Esophagus squamous epithelium (tissue), 5 donors: ENCODE data around the gene KDM4C. TPM values are rescaled to one million over a fixed set of nuclear protein-coding genes. Genes with fewer than 3 reads are reported as not detected.
"Not testable (repeated sequence)": the region's sequence is repeated elsewhere in the genome, so short reads cannot be mapped to it uniquely, and the experiment has no call there.

Source experiments
- DNase-seq: peaks from one replicate; lab custom pipeline; 2025; lab: John Stamatoyannopoulos, UW
- H3K27ac ChIP-seq, 4 donors: fragments of 200-600 bp; sonication (generic); one replicate each; pipeline ENCODE4 v1.5.1; 2016 to 2019; ENCODE audit warnings: mild to moderate bottlenecking in 1 of 4
- H3K27me3 ChIP-seq, 4 donors: fragments of 200-600 bp; sonication (generic); 1 replicate in 3 of 4; 2 replicates in 1 of 4; pipeline versions ENCODE4 v1.5.1 to v1.6.0; 2017 to 2021; ENCODE audit warnings: antibody characterized with exemption in 1 of 4
- H3K36me3 ChIP-seq, 3 donors: fragments of 200-600 bp; sonication (generic); one replicate each; pipeline ENCODE4 v1.5.1; 2016 to 2019
- H3K4me1 ChIP-seq, 3 donors: fragments of 200-600 bp; sonication (generic); one replicate each; pipeline ENCODE4 v1.5.1; 2017 to 2019
- H3K4me3 ChIP-seq, 4 donors: fragments of 200-600 bp; sonication (generic); 1 replicate in 3 of 4; 2 replicates in 1 of 4; pipeline ENCODE4 v1.5.1; 2016 to 2019; ENCODE audit warnings: mild to moderate bottlenecking in 2 of 4, moderate library complexity in 1 of 4
- H3K9me3 ChIP-seq, 3 donors: fragments of 200-600 bp; sonication (generic); one replicate each; pipeline ENCODE4 v1.5.1; 2016 to 2019
- POLR2A ChIP-seq, 4 donors: fragments of 450-650 bp; IDR thresholded peaks; one replicate each; pipeline ENCODE4 v1.6.1; 2017; ENCODE audit warnings: antibody characterized with exemption in 4 of 4, mild to moderate bottlenecking in 4 of 4, moderate library complexity in 3 of 4
- WGBS, 2 donors: methylation state at CpG; one replicate each; pipeline ENCODE4 v1.1.5; 2018; 5-methylcytosine and 5-hydroxymethylcytosine counted together
- intact Hi-C: fragments of 100-400 bp; cut with DNase I; formaldehyde crosslinking; loops from one replicate; pipeline ENCODE4 v1.15.0; 2022
- total RNA-seq, 4 donors: library from RNA; depleted of rRNA; stranded (reverse); fragments of >200 nt; gene quantifications; one replicate each; pipeline ENCODE4 v1.1.0, GENCODE V29; 2016
- TF ChIP-seq, protein P1 (sequence below), 6 experiments: fragments of 450-650 bp in 4 of 6; fragments of 200-600 bp in 2 of 6; sonication (generic) in 2 of 6; IDR thresholded peaks; one replicate each; pipeline ENCODE4 v1.5.1; 2016 to 2019; ENCODE audit warnings: antibody characterized with exemption in 6 of 6, mild to moderate bottlenecking in 4 of 6, moderate library complexity in 4 of 6
- donor health status: DM: yes; HTN: yes; CAD: no.

KDM4C gene
- total RNA-seq = 10 to 100 TPM; 12.5 to 43.9 (median 22.9) TPM

DNA sequence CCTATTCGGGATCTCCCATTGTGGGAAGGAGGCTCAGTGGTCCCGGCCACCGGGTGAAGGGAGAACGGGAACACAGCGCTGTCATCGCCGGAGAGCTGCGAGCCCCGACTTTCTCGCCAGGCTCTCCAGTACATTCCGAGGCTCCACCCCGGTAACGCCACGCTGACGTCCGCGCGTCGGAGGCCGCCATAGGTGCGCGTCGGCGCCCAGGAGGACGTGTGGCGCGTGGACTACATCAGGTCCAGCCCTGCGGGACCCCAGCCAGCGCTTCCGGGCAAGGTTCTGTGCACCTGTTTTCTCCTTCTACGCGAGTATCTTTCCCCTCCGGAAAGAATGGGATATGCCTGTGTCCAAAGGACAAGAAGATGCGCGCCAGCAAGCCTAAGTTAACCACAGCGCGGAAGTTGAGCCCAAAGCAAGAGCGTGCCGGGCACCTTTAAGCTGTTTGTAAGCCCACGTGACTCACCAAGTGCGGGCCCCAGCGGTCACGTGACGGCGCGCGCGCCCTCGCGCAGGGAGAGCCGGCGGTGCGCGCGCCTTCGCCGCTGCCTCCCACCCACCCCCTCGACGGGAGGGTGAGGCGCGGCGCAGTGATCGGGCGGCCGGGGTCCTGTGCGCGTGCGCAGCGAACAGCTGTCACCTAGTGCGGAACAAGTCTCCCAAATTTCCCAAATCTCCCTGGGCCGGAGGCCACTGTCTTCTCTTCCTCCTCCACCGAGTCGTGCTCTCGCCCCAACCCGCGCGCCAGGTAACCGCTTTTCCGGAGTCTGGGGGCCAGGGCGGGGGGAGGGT, at the start of gene KDM4C:
Gene KDM4C (plus strand): TSS at position 518 of the 792 bp plus-strand sequence. CDS start 35,016 bp downstream, outside the sequence.
- Histone ChIP-seq H3K27ac (peak within 1 kb of the TSS; percentile 94 to 98 (median 96)), H3K36me3 (no peaks in the 10 kb centered on the region), H3K4me3 (peak within 1 kb of the TSS; percentile 67 to 95 (median 89)), H3K9me3 (no peaks in the 10 kb centered on the region), H3K4me1 (peaks cover 12 to 37% (median 13%) of the 10 kb centered on the region in 3 donors), H3K27me3 (no peaks in the 10 kb centered on the region)
- TF ChIP-seq, protein P1, sequence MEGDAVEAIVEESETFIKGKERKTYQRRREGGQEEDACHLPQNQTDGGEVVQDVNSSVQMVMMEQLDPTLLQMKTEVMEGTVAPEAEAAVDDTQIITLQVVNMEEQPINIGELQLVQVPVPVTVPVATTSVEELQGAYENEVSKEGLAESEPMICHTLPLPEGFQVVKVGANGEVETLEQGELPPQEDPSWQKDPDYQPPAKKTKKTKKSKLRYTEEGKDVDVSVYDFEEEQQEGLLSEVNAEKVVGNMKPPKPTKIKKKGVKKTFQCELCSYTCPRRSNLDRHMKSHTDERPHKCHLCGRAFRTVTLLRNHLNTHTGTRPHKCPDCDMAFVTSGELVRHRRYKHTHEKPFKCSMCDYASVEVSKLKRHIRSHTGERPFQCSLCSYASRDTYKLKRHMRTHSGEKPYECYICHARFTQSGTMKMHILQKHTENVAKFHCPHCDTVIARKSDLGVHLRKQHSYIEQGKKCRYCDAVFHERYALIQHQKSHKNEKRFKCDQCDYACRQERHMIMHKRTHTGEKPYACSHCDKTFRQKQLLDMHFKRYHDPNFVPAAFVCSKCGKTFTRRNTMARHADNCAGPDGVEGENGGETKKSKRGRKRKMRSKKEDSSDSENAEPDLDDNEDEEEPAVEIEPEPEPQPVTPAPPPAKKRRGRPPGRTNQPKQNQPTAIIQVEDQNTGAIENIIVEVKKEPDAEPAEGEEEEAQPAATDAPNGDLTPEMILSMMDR (IDR thresholded peaks at IDR 0.05) = peak in 1 of 6 experiments; percentile 8
- peak in 3 of 4 donors; percentile 37 to 87 (median 84) for TF ChIP-seq POLR2A (IDR thresholded peaks at IDR 0.05)
- intact Hi-C loops = no loop called here
- DNase-seq = peak; percentile 84
- 0% methylated on average over 9 to 45 of the region's 80 CpGs for WGBS, 2 donors

DNA sequence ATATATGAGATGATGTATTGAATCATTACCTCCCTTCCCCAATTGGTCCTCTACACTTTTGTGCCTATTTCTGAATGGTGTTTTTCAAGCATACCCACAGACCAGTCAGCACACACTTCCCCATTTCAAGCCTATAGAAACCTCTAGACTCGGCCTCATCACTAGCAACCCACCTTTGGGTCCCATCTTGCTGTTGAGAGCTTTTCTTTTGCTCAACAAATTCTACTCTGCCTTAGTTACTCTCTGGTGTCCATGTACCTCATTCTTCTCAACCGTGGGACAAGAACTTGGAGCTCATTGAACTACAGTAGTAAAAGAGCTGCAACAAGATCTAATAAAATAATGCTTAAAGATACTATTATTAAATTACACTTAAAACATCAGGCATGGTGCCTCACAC, 49.0 kb upstream of the KDM4C start:
- no peaks in the 10 kb centered on the region for H3K27me3 ChIP-seq
- no peak for TF ChIP-seq POLR2A (IDR thresholded peaks at IDR 0.05)
- TF ChIP-seq, protein P1 (IDR thresholded peaks at IDR 0.05) = no peak
- no peak overlapping the region for H3K4me3 ChIP-seq
- peaks cover 0 to 4% (median 0%) of the 10 kb centered on the region in 3 donors for H3K4me1 ChIP-seq
- intact Hi-C loops = no loop called here
- H3K9me3 ChIP-seq = no peaks in the 10 kb centered on the region
- 73 to 81% methylated on average over 2 of the region's 2 CpGs for WGBS, 2 donors
- H3K27ac ChIP-seq = no peak overlapping the region
- DNase-seq = no peak
- no peaks in the 10 kb centered on the region for H3K36me3 ChIP-seq

DNA sequence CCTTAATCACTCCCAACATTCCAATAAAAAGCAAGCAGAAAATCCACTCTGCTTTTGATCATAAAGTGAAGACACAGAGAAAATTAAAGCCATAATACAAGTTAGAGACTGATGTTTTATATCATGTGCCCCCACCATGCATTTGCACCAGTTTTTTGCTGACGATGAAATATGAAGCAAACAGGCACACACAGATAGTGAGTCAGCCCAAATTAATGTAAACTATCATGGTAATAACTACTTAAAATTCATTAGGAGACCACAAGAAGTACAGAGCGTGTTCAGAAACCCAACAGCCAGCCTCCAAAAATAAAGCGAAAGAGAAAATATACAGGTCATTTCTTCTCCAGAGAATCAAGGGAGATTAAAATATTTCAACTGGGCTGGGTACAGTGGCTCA, 46.4 kb upstream of the KDM4C start:
- no peaks in the 10 kb centered on the region for H3K27me3 ChIP-seq
- no peak overlapping the region for H3K27ac ChIP-seq
- no peak overlapping the region for H3K4me3 ChIP-seq
- 68 to 75% methylated on average over 3 of the region's 3 CpGs for WGBS, 2 donors
- no peak for DNase-seq
- H3K9me3 ChIP-seq = no peaks in the 10 kb centered on the region
- H3K4me1 ChIP-seq = peaks cover 4 to 10% (median 8%) of the 10 kb centered on the region in 3 donors
- H3K36me3 ChIP-seq = no peaks in the 10 kb centered on the region
- TF ChIP-seq POLR2A (IDR thresholded peaks at IDR 0.05) = no peak
- TF ChIP-seq, protein P1 (IDR thresholded peaks at IDR 0.05) = no peak
- intact Hi-C loops = no loop called here

DNA sequence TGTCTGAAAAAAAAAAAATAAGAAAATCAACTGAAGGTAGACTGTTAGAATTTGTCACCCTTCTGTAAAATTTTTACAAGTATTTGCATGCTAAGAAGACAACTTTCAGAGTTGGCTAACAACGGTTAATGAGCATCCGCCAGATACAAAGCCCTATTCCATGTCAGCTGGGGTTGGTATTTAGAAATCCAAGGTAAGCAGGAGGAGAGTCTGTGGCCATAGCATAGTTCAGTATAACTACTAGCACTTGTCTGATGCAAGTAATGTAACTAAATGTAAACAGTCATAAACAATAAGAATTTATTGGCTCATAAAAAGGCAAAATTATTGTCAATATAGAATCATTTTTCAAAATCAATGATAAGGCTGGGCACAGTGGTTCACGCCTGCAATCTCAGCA, 45.7 kb upstream of the KDM4C start:
- DNase-seq = no peak
- 69 to 85% methylated on average over 3 of the region's 3 CpGs for WGBS, 2 donors
- no peaks in the 10 kb centered on the region for H3K9me3 ChIP-seq
- peaks cover 4 to 13% (median 8%) of the 10 kb centered on the region in 3 donors for H3K4me1 ChIP-seq
- intact Hi-C loops = no loop called here
- no peak overlapping the region for H3K4me3 ChIP-seq
- no peaks in the 10 kb centered on the region for H3K36me3 ChIP-seq
- no peak overlapping the region for H3K27ac ChIP-seq
- no peak for TF ChIP-seq POLR2A (IDR thresholded peaks at IDR 0.05)
- TF ChIP-seq, protein P1 (IDR thresholded peaks at IDR 0.05) = no peak
- no peaks in the 10 kb centered on the region for H3K27me3 ChIP-seq

DNA sequence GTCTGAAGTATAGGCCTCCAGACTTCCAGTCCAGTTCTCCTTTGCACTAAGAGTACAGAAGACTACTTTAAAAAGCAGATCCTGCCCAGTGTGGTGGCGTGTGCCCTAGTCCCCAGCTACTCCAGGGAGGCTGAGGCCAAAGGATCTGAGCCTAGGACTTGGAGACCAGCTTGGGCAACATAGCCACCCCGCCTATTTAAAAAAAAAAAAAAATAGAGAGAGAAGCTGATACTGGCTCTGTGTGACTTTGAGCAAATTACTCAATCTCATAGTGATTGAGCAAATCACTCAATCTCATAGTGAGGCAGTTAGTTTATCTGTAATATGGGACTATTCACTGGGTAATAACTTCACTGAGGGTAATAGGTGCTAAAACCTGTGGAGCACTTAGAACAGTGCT, 43.6 kb upstream of the KDM4C start:
- Histone ChIP-seq H3K9me3 (no peaks in the 10 kb centered on the region), H3K27ac (no peak overlapping the region), H3K4me1 (peaks cover 4 to 13% (median 8%) of the 10 kb centered on the region in 3 donors), H3K4me3 (no peak overlapping the region), H3K36me3 (no peaks in the 10 kb centered on the region), H3K27me3 (no peaks in the 10 kb centered on the region)
- no peak for TF ChIP-seq POLR2A (IDR thresholded peaks at IDR 0.05)
- TF ChIP-seq, protein P1 (IDR thresholded peaks at IDR 0.05) = no peak
- 83 to 100% methylated on average over 2 of the region's 2 CpGs for WGBS, 2 donors
- intact Hi-C loops = no loop called here
- no peak for DNase-seq

DNA sequence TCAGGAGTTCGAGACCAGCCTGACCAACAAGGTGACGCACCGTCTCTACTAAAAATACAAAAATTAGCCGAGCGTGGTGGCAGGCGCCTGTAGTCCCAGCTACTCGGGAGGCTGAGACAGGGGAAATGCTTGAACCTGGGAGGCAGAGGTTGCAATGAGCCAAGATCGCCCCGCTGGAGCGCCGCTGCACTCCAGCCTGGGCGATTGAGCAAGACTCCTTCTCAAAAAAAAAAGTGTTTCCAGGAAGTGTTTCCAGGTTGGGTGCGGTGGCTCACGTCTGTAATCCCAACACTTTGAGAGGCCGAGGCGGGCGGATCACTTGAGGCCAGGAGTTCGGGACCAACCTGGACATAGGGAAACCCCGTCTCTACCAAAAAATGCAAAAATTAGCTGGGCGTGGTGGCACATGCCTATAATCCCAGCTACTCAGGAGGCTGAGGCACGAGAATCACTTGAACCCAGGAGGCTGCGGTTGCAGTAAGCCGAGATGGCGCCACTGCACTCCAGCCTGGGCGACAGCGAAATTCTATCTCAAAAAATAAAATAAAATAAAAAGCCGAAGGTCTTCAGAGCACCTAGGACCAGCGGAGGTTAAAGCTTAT, 42.5 kb upstream of the KDM4C start:
- H3K9me3 ChIP-seq, H3K36me3 ChIP-seq, H3K27me3 ChIP-seq, DNase-seq, intact Hi-C loops: not testable (repeated sequence)
- Histone ChIP-seq H3K27ac (peak overlapping the region in 2 of 4 donors; percentile 36 to 53), H3K4me1 (peaks cover 4 to 13% (median 8%) of the 10 kb centered on the region in 3 donors), H3K4me3 (peak overlapping the region; percentile 42 to 70 (median 48))
- 74 to 81% methylated on average over 14 to 25 of the region's 28 CpGs for WGBS, 2 donors
